Cardiac fibroblast (primary cell): ENCODE measurements around the gene PDE11A.

Experiments
- DNase-seq, 2 donors: peaks; one replicate each; pipeline versions ENCODE4 v3.0.0 to v3.0.0-alpha.2; 2010; ENCODE audit warnings: low read depth in 2 of 2
- H3K4me3 ChIP-seq, 2 donors: replicated peaks in 1 of 2; 1 replicate in 1 of 2; 2 replicates in 1 of 2; pipeline ENCODE4 v1.5.1; 2011; ENCODE audit warnings: low read depth in 2 of 2, low read length in 2 of 2, mild to moderate bottlenecking in 2 of 2, moderate library complexity in 1 of 2
- TF ChIP-seq, protein P1 (sequence below): IDR thresholded peaks from one replicate; pipeline ENCODE4 v1.5.1; 2011; ENCODE audit warnings: low read depth, mild to moderate bottlenecking, low read length, inconsistent platforms

The PDE11A gene

DNA sequence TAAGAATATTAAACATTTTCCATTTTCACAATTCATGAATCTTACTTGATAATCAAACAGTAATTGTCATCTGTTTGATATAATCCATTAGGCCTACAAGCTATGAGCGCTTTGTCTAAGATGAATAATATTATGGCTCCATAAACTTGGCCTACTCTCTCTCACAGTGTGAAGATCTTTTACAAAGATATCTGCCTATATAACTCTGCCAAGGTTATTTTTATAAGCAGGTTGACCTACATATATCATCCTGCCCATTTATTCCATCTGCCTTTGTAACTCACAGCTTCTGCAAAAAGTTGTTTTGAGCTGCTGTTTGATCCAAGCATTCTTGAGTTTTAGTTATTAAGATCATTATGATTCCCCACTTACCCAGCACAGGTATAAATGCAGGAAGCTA, 158.3 kb downstream of the PDE11A start:
- DNase-seq = no peak
- TF ChIP-seq, protein P1, sequence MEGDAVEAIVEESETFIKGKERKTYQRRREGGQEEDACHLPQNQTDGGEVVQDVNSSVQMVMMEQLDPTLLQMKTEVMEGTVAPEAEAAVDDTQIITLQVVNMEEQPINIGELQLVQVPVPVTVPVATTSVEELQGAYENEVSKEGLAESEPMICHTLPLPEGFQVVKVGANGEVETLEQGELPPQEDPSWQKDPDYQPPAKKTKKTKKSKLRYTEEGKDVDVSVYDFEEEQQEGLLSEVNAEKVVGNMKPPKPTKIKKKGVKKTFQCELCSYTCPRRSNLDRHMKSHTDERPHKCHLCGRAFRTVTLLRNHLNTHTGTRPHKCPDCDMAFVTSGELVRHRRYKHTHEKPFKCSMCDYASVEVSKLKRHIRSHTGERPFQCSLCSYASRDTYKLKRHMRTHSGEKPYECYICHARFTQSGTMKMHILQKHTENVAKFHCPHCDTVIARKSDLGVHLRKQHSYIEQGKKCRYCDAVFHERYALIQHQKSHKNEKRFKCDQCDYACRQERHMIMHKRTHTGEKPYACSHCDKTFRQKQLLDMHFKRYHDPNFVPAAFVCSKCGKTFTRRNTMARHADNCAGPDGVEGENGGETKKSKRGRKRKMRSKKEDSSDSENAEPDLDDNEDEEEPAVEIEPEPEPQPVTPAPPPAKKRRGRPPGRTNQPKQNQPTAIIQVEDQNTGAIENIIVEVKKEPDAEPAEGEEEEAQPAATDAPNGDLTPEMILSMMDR = no peak
- H3K4me3 ChIP-seq = no peak overlapping the region

DNA sequence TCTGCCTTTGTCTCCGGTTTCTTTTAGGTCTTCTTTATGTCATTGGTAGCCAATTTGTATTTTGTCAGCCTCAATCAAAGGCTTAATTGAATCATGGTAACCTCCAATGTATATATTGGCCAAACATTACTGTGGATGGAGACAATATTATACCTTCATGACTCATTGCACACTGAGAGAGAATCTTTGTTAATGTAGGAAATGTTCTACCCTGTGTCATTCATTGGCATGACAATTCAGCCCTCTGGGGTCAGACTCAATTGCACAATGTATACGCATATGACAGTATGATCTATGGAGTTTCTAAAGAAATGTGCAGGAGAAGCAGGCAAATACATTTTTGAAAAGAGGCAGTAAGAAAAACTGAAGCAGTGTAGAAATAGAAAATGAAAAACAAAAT, 162.6 kb downstream of the PDE11A start:
- TF ChIP-seq, protein P1 = no peak
- DNase-seq = no peak
- H3K4me3 ChIP-seq = no peak overlapping the region

DNA sequence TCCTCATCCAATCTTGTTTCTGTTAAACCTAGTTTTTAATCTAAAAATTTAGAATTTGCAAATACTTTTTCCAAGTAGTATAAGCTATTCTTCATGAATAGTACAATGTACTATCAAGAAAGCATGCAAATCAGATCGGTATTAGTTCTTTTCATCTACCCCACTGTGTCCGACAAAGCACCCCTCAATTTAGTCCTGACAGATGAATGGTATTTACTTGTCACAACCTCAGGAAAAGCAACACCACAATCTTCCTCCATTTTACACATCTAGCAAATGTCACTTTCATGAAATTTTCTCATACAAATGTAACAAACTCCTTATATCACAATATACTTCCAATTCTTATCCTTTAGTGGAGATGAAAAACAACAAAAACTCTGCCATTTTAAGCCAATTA, 163.8 kb downstream of the PDE11A start:
- DNase-seq = no peak
- TF ChIP-seq, protein P1 = no peak
- no peak overlapping the region for H3K4me3 ChIP-seq

DNA sequence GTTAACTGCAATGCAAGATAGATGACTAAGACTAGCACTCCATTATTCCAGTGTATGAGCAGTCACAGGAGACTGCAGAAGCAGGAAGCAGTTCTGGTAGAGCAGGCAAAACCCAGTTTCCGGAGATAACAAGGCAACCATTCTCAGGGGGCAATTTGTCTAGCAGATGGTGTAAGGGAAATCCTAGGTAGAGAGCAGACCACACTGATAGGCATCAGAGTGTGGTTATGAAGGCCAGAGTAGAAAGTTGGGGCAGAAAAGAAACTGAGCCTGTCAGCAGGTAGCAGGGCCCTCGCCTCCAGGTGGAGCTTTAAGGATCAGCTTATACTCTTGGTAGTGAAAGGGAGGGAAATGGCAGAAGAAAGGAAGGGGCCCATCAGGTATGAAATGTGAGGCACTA, 164.4 kb downstream of the PDE11A start:
- DNase-seq = no peak
- TF ChIP-seq, protein P1 = no peak
- H3K4me3 ChIP-seq = no peak overlapping the region

DNA sequence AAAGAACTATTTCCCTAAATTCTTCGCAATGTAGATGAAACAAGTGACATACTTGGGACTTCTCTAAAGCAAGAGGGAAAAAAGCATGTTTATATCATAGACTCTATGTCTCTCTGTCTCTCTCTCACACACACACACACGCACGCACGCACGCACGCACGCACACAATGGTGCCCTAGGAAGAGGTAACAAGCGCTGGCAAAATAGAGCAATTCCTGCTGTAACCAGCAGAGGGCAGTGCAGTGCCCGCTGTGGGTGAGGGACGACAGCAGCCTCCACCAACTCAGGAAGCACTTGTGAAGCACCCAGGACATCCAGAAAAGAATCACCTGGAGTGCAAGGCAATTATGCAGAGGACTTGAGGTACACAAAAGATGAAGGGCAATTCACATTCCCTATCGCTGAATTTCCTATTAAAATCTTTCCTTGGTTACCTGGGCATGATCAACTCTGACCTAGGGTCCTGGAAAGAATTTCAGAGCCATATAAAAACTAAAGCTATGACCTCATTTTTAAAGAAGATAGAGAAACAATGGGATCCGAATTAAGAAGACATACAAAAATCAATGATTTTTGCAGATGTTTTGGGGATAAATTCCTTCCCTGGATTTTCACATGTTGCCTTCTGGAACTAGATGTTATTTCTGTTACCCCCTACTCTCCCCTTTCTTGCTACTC, 166.4 kb downstream of the PDE11A start:
- TF ChIP-seq, protein P1 = peak; percentile 86
- H3K4me3 ChIP-seq = no peak overlapping the region
- DNase-seq = peak; percentile 51 to 56

DNA sequence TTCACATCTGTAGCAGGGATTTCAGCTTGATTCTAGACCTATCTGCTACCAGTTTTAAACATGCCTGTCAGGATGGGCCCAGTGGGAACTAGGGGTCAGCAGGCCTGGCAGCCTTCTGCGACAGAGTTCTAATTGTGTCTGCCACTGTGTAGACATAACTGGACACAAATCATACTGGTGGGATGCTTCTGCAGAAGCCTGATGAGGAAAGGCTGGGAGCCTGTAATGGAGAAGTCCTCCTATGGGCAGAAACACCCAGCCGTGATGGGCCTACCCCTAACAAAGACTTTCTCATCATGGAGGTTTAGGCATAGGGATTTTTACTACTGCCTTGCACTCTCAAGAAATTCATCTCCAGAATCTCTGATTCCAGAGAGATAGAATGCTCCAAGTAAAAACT, 166.9 kb downstream of the PDE11A start:
- no peak for DNase-seq
- TF ChIP-seq, protein P1 = no peak
- H3K4me3 ChIP-seq = no peak overlapping the region
